ENCODE data around the gene MRPS6. TPM values are rescaled to one million over a fixed set of nuclear protein-coding genes. Genes with fewer than 3 reads are reported as not detected.

The MRPS6 gene
- total RNA-seq, 3 donors from 2014 or later: 89.8 to 98.8 (median 98.6) TPM

GRCh38 chr21:34046917-34047316 is 26.5 kb upstream of the MRPS6 start:
- DNase-seq (no peak), ATAC-seq (peak in 1 of 2 donors; percentile 35)
- Mint-ChIP-seq H3K9me3 (no peaks in the 10 kb centered on the region), H3K4me3 (peak overlapping the region; percentile 31), H3K36me3 (ENCODE audit: insufficient read depth) (no peaks in the 10 kb centered on the region), H3K27me3 (ENCODE audit: low read depth) (no peaks in the 10 kb centered on the region), H3K4me1 (ENCODE audit: low read depth) (peaks cover 6% of the 10 kb centered on the region)

GRCh38 chr21:34047835-34048234 is 25.5 kb upstream of the MRPS6 start:
- no peaks in the 10 kb centered on the region for H3K27me3 Mint-ChIP-seq (ENCODE audit: low read depth)
- H3K36me3 Mint-ChIP-seq (ENCODE audit: insufficient read depth): no peaks in the 10 kb centered on the region
- H3K4me3 Mint-ChIP-seq: no peak overlapping the region
- H3K9me3 Mint-ChIP-seq: no peaks in the 10 kb centered on the region
- DNase-seq (no peak), ATAC-seq (no peak)
- peaks cover 6% of the 10 kb centered on the region for H3K4me1 Mint-ChIP-seq (ENCODE audit: low read depth)

DNA sequence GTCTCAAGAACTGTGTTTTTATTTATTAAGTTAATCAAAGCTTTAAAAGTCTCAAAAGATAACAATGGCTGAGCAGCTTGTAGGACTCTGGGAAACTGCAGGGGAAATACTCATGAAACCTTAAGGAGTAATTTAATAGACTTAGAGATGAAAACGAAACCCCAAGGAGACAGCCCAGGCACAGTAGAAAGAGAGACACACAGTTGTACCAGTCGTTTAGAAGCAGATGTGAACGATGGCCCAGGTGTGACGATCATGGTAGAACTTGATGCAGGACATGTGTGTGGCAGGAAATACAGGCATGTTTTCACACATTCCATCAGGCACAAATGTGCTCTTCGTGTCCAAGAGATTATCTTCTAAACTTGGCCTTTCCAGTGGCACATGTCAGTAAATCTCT is 21.2 kb upstream of the MRPS6 start:
- no peaks in the 10 kb centered on the region for H3K36me3 Mint-ChIP-seq (ENCODE audit: insufficient read depth)
- no peaks in the 10 kb centered on the region for H3K4me1 Mint-ChIP-seq (ENCODE audit: low read depth)
- no peaks in the 10 kb centered on the region for H3K27me3 Mint-ChIP-seq (ENCODE audit: low read depth)
- H3K9me3 Mint-ChIP-seq: no peaks in the 10 kb centered on the region
- DNase-seq (no peak), ATAC-seq (no peak)
- no peak overlapping the region for H3K4me3 Mint-ChIP-seq

- no peak for DNase-seq
- Mint-ChIP-seq H3K36me3 (ENCODE audit: insufficient read depth) (no peaks in the 10 kb centered on the region), H3K9me3 (no peaks in the 10 kb centered on the region)
Observed at GRCh38 chr21:34054259-34054658, 19.1 kb upstream of the MRPS6 start.

GRCh38 chr21:34055615-34056014 is 17.8 kb upstream of the MRPS6 start:
- ATAC-seq (no peak), DNase-seq (no peak)
- Mint-ChIP-seq H3K9me3 (no peaks in the 10 kb centered on the region), H3K27me3 (ENCODE audit: low read depth) (no peaks in the 10 kb centered on the region), H3K4me1 (ENCODE audit: low read depth) (no peaks in the 10 kb centered on the region), H3K36me3 (ENCODE audit: insufficient read depth) (no peaks in the 10 kb centered on the region), H3K4me3 (no peak overlapping the region)

More at GRCh38 chr21:34054259-34054658, 19.1 kb upstream of the MRPS6 start:
- H3K4me3 Mint-ChIP-seq: no peak overlapping the region
- no peaks in the 10 kb centered on the region for H3K4me1 Mint-ChIP-seq (ENCODE audit: low read depth)
- H3K27me3 Mint-ChIP-seq (ENCODE audit: low read depth): no peaks in the 10 kb centered on the region
- ATAC-seq: no peak

DNA sequence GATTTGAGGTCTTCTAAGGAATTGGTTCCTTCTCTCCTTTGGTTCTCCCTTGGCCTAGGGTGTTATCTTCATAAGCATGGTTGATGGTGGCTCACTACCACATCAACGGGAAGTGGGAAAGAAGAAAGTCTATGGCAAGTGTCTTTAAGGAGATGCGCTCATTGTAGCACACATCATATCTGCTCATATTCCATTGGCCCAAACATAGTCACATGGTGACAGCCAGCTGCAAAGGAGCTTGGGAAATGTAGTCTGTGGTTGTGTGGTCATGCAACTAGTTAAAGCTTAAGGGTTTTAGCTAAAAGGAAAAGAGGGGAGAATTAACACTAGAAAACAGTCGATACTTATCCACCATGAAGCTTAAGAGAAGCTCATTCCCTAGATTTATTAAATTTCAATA is 11.4 kb upstream of the MRPS6 start:
- no peaks in the 10 kb centered on the region for H3K4me1 Mint-ChIP-seq (ENCODE audit: low read depth)
- ATAC-seq (no peak), DNase-seq (no peak)
- H3K9me3 Mint-ChIP-seq: peaks cover 3% of the 10 kb centered on the region
- no peaks in the 10 kb centered on the region for H3K36me3 Mint-ChIP-seq (ENCODE audit: insufficient read depth)
- H3K27me3 Mint-ChIP-seq (ENCODE audit: low read depth): no peaks in the 10 kb centered on the region
- no peak overlapping the region for H3K4me3 Mint-ChIP-seq

DNA sequence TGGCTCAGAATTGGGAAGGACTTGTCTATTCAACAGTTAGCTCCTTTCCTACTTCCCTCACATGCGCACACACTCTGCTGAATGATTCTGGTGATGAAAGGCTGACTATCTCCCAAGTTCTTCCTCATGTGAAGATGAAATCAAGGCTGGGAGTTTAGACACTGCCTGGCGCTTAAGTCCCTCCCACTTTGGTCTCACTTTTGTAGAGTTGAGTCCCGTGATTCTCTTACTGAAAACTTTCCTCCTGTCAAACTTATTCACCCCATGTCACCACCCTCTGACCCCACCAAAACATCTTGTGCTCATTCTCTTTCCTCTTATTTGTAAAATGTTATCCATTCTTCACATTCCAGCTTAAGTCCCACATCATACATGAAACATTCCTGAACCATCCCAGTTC is 8.4 kb upstream of the MRPS6 start:
- H3K27me3 Mint-ChIP-seq (ENCODE audit: low read depth): no peaks in the 10 kb centered on the region
- no peaks in the 10 kb centered on the region for H3K4me1 Mint-ChIP-seq (ENCODE audit: low read depth)
- no peak overlapping the region for H3K4me3 Mint-ChIP-seq
- ATAC-seq: no peak
- no peaks in the 10 kb centered on the region for H3K36me3 Mint-ChIP-seq (ENCODE audit: insufficient read depth)
- DNase-seq: no peak
- peaks cover 3% of the 10 kb centered on the region for H3K9me3 Mint-ChIP-seq

GRCh38 chr21:34071683-34072082 is 1.7 kb upstream of the MRPS6 start:
- Mint-ChIP-seq H3K9me3 (no peaks in the 10 kb centered on the region), H3K36me3 (ENCODE audit: insufficient read depth) (peaks cover 14% of the 10 kb centered on the region), H3K4me3 (peak overlapping the region; percentile 82), H3K27me3 (ENCODE audit: low read depth) (no peaks in the 10 kb centered on the region), H3K4me1 (ENCODE audit: low read depth) (peaks cover 33% of the 10 kb centered on the region)
- ATAC-seq: no peak
- DNase-seq: no peak

GRCh38 chr21:34072145-34073031 is 990 bp upstream of the MRPS6 start:
- H3K9me3 Mint-ChIP-seq: no peaks in the 10 kb centered on the region
- DNase-seq (peak; percentile 15), ATAC-seq (peak; percentile 9 to 12)
- H3K27me3 Mint-ChIP-seq (ENCODE audit: low read depth): no peaks in the 10 kb centered on the region
- peak overlapping the region; percentile 82 for H3K4me3 Mint-ChIP-seq
- H3K4me1 Mint-ChIP-seq (ENCODE audit: low read depth): peaks cover 40% of the 10 kb centered on the region
- peaks cover 18% of the 10 kb centered on the region for H3K36me3 Mint-ChIP-seq (ENCODE audit: insufficient read depth)

DNA sequence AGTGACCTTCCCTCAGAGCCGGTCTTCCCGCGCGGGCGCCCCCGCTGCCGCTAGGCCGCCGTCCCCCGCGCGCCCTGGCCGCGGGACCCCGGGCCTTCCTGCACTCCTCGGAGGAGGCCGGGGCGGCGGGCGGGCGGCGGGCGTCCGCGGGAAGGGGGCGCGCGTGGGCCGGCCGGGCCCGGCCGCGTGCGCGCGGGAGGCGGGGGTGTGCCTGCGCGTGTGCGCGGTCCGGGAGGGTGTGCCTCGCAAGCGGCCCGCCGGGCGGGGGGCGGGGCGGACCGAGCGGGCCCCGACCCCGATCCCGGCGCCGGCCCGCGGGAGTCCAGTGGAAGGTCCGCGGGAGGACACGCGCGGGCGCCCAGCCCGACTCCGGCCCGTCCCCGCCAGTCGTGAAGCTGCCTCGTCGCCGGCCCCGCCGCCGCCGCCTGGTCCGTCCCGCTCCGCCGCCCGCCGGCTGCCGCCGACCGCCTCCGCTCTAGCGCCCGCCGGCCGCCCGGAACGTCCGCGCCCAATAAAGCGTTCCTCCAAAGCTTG is 438 bp downstream of the MRPS6 start:
- Mint-ChIP-seq H3K27me3 (ENCODE audit: low read depth) (no peaks in the 10 kb centered on the region), H3K36me3 (ENCODE audit: insufficient read depth) (peaks cover 26% of the 10 kb centered on the region), H3K9me3 (no peaks in the 10 kb centered on the region), H3K4me1 (ENCODE audit: low read depth) (peaks cover 53% of the 10 kb centered on the region), H3K4me3 (peak overlapping the region; percentile 94)
- ATAC-seq (peak; percentile 51 to 60), DNase-seq (peak; percentile 42)

- peaks cover 28% of the 10 kb centered on the region for H3K36me3 Mint-ChIP-seq (ENCODE audit: insufficient read depth)
- peak overlapping the region; percentile 94 for H3K4me3 Mint-ChIP-seq
- DNase-seq: no peak
- peaks cover 59% of the 10 kb centered on the region for H3K4me1 Mint-ChIP-seq (ENCODE audit: low read depth)
- no peak for ATAC-seq
- no peaks in the 10 kb centered on the region for H3K27me3 Mint-ChIP-seq (ENCODE audit: low read depth)
- no peaks in the 10 kb centered on the region for H3K9me3 Mint-ChIP-seq
Observed at GRCh38 chr21:34074283-34075090, 1.1 kb downstream of the MRPS6 start.

DNA sequence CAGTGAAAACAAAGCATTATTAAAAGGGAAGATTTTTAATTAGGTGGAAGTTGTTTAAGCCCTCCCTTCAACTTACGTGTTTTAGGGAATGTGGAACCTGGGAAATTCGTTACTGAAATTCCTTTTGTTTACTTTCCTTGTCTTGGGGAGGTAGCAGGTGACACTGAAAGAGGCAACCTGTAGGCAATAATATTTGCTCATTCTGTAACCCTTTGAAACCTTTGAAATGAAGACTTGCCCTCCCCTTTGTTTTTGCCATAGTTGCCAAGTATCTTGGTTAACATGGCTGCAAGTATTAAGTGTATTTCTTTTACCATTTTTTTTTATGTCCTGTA is 1.7 kb downstream of the MRPS6 start:
- Mint-ChIP-seq H3K36me3 (ENCODE audit: insufficient read depth) (peaks cover 33% of the 10 kb centered on the region), H3K4me1 (ENCODE audit: low read depth) (peaks cover 65% of the 10 kb centered on the region), H3K27me3 (ENCODE audit: low read depth) (no peaks in the 10 kb centered on the region), H3K4me3 (peak overlapping the region; percentile 94), H3K9me3 (no peaks in the 10 kb centered on the region)
- no peak for ATAC-seq
- no peak for DNase-seq

- Mint-ChIP-seq H3K9me3 (no peaks in the 10 kb centered on the region), H3K36me3 (ENCODE audit: insufficient read depth) (peaks cover 42% of the 10 kb centered on the region), H3K4me3 (peak overlapping the region; percentile 94), H3K4me1 (ENCODE audit: low read depth) (peaks cover 74% of the 10 kb centered on the region), H3K27me3 (ENCODE audit: low read depth) (no peaks in the 10 kb centered on the region)
- ATAC-seq (peak in 1 of 2 donors; percentile 11), DNase-seq (no peak)
Observed at GRCh38 chr21:34075760-34076660, 2.6 kb downstream of the MRPS6 start.

- ATAC-seq: no peak
- Mint-ChIP-seq H3K9me3 (no peaks in the 10 kb centered on the region), H3K4me1 (ENCODE audit: low read depth) (peaks cover 79% of the 10 kb centered on the region), H3K4me3 (peak overlapping the region; percentile 94), H3K36me3 (ENCODE audit: insufficient read depth) (peaks cover 46% of the 10 kb centered on the region), H3K27me3 (ENCODE audit: low read depth) (no peaks in the 10 kb centered on the region)
- DNase-seq: no peak
Observed at GRCh38 chr21:34076835-34077234, 3.5 kb downstream of the MRPS6 start.

All from activated T-cell treated with anti-CD3 and anti-CD28 coated beads, Interleukin-2, amount 50 U/mL, for 4 hours (primary cell).